ENCODE measurements around the gene KLF8.
A peak's percentile ranks its signal among the peaks of the same experiment; 100 is the strongest.
"Not testable (repeated sequence)": the region's sequence is repeated elsewhere in the genome, so short reads cannot be mapped to it uniquely, and the experiment has no call there.

Gene KLF8

DNA sequence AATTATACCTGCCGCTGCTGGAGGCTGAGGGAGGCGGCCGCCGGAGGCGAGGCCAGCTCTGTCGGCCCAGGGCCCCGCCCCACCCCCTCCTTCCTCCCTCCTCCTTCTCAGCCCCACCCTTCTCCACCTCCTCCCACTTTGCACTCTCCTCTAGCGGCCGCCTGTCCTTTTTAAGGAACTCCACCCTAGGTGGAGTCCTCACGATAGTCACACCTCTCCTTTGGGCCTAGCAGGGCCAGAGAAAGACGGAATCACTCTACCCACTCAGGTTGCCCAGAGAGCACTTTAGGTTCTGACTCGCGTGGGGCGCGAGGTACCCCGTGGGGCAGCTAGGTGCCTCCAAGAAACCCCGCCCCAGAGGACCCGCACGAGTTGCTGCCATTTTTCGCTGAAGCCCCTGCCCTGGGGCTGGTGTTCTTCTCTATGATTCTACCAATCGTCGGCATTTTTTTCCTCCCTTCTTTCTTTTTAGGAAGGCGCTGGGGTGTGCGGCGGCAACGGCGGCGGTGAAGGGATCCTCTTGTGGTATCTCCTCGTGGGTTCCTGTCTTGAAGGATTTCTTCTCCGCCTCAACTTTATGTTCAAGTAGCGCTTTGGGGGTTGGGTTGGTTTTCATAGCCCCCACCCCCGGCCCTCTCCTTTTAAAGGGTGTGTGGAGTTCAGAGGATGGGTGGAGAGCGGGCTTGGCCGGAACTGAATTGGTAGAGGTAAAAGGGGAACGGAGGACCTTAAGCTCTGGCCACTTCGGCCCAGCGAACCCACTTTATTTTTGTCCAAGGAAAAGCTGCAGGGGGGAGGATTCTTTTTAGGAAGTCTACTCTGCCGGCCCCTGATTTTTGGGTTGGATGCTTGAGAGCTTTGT lies at the start of gene KLF8:
Gene KLF8 (plus strand): TSS at position 136 of the 862 bp plus-strand sequence. CDS start 979 bp downstream, outside the sequence.
- TF ChIP-seq ZNF384 (IDR thresholded peaks at IDR 0.05) (no peak), NFRKB (IDR thresholded peaks at IDR 0.05) (no peak), FOXM1 (IDR thresholded peaks at IDR 0.05; ENCODE audit: borderline replicate concordance) (no peak), CTBP1 (IDR thresholded peaks at IDR 0.05; ENCODE audit: borderline replicate concordance) (no peak), SUZ12 (IDR thresholded peaks at IDR 0.05) (no peak), ELF4 (IDR thresholded peaks at IDR 0.05) (no peak)
- DNase-seq (ENCODE audit: extremely low spot score): peak; percentile 18
- CTCF ChIA-PET: no interaction called here
- POLR2A ChIA-PET: no interaction called here

GRCh38 chrX:56206945-56207344 lies 25.2 kb upstream of the KLF8 start:
- CTCF ChIA-PET; DNase-seq (ENCODE audit: extremely low spot score); POLR2A ChIA-PET: not testable (repeated sequence)

DNA sequence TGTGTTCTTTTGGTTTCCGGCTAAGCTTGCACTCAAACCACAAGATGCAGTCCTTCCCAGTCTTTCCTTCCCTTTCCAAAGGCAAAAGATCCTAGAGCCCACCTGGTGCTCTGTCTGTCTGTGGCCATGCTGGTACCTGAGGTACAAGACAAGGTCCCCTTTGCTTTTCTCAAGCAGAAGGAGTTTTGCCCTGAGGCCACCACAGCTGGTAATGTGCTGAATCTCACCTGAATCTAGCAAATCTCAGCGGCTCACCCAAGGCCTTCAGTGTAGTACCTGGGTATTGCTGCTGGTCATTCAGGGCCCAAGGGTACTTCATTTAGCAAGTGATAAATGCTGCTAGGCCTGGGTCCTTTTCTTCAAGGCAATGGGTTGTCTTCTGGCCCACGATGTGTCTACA lies 20.5 kb upstream of the KLF8 start:
- no peak for DNase-seq (ENCODE audit: extremely low spot score)
- POLR2A ChIA-PET: no interaction called here
- TF ChIP-seq HDGF (IDR thresholded peaks at IDR 0.05; ENCODE audit: borderline replicate concordance) (no peak), LEF1 (IDR thresholded peaks at IDR 0.05; ENCODE audit: borderline replicate concordance) (no peak), NFRKB (IDR thresholded peaks at IDR 0.05) (no peak), TARDBP (IDR thresholded peaks at IDR 0.05) (no peak), SP1 (IDR thresholded peaks at IDR 0.05) (no peak), SUZ12 (IDR thresholded peaks at IDR 0.05) (no peak), ZNF384 (IDR thresholded peaks at IDR 0.05) (no peak), L3MBTL2 (conservative IDR thresholded peaks at IDR 0.05) (no peak), ARNT (IDR thresholded peaks at IDR 0.05) (no peak), FOXM1 (IDR thresholded peaks at IDR 0.05; ENCODE audit: borderline replicate concordance) (no peak), BHLHE40 (IDR thresholded peaks at IDR 0.05; ENCODE audit: borderline replicate concordance) (no peak), FOXA1 (IDR thresholded peaks at IDR 0.05) (no peak), ELF4 (IDR thresholded peaks at IDR 0.05) (no peak), PKNOX1 (IDR thresholded peaks at IDR 0.05) (no peak)
- CTCF ChIA-PET: no interaction called here

DNA sequence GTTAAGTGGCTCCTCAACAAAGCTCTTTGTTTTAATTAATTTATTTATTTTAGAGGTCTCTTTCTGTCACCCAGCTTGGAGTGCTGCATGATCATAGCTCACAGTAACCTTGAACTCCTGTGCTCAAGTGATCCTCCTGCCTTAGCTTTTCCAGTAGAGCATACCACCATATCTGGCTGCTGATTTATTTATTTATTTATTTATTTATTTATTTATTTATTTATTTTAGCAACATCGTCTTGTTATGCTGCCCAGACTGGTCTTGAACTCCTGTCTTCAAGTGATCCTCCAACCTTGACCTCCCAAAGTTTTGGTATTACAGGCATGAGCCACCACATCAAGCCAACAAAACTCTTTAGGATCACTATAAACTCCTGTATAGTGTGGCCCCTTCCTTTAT lies 15.8 kb upstream of the KLF8 start:
- ChIA-PET POLR2A (no interaction called here), CTCF (no interaction called here)
- DNase-seq (ENCODE audit: extremely low spot score): no peak
- TF ChIP-seq FOXM1 (IDR thresholded peaks at IDR 0.05; ENCODE audit: borderline replicate concordance) (no peak), TARDBP (IDR thresholded peaks at IDR 0.05) (no peak), ZNF384 (IDR thresholded peaks at IDR 0.05) (no peak), BHLHE40 (IDR thresholded peaks at IDR 0.05; ENCODE audit: borderline replicate concordance) (no peak), CTBP1 (IDR thresholded peaks at IDR 0.05; ENCODE audit: borderline replicate concordance) (no peak), SUZ12 (IDR thresholded peaks at IDR 0.05) (no peak), FOXK2 (IDR thresholded peaks at IDR 0.05) (no peak), NFRKB (IDR thresholded peaks at IDR 0.05) (no peak), ARNT (IDR thresholded peaks at IDR 0.05) (no peak), SP1 (IDR thresholded peaks at IDR 0.05) (no peak), LEF1 (IDR thresholded peaks at IDR 0.05; ENCODE audit: borderline replicate concordance) (no peak), HDGF (IDR thresholded peaks at IDR 0.05; ENCODE audit: borderline replicate concordance) (no peak), FOXA1 (IDR thresholded peaks at IDR 0.05) (no peak), L3MBTL2 (conservative IDR thresholded peaks at IDR 0.05) (no peak), ELF4 (IDR thresholded peaks at IDR 0.05) (no peak), PKNOX1 (IDR thresholded peaks at IDR 0.05) (no peak)

- no peak for TF ChIP-seq FOXM1 (IDR thresholded peaks at IDR 0.05; ENCODE audit: borderline replicate concordance)
- no peak for TF ChIP-seq SP1 (IDR thresholded peaks at IDR 0.05)
- no peak for TF ChIP-seq SUZ12 (IDR thresholded peaks at IDR 0.05)
- no peak for TF ChIP-seq PKNOX1 (IDR thresholded peaks at IDR 0.05)
- no peak for TF ChIP-seq CTBP1 (IDR thresholded peaks at IDR 0.05; ENCODE audit: borderline replicate concordance)
- no peak for TF ChIP-seq NFRKB (IDR thresholded peaks at IDR 0.05)
- no peak for TF ChIP-seq HDGF (IDR thresholded peaks at IDR 0.05; ENCODE audit: borderline replicate concordance)
- CTCF ChIA-PET: no interaction called here
- POLR2A ChIA-PET: no interaction called here
- no peak for DNase-seq (ENCODE audit: extremely low spot score)
Measured at GRCh38 chrX:56219700-56220099, 12.5 kb upstream of the KLF8 start.

DNA sequence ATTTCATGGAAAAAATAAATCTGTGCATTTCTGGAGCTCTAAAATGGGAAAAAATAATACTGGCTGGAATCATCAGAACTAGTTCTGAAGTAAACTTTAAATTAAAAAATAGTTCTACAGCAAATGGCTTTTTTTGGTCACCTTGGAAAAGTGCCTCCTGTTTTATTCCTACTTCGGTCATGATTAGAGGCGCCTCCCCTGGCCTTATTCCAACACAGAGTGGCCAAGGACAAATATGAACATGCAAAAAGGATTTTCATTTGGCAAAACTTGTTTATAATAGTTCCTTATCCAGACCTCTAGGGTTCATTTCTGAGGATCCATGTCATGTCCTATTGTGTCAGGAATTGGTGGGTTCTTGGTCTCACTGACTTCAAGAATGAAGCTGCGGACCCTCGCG lies 11.1 kb upstream of the KLF8 start:
- CTCF ChIA-PET: no interaction called here
- no peak for DNase-seq (ENCODE audit: extremely low spot score)
- TF ChIP-seq FOXA1 (IDR thresholded peaks at IDR 0.05) (no peak), BHLHE40 (IDR thresholded peaks at IDR 0.05; ENCODE audit: borderline replicate concordance) (no peak), SP1 (IDR thresholded peaks at IDR 0.05) (no peak), ARNT (IDR thresholded peaks at IDR 0.05) (no peak), ZNF384 (IDR thresholded peaks at IDR 0.05) (no peak), SUZ12 (IDR thresholded peaks at IDR 0.05) (no peak), TARDBP (IDR thresholded peaks at IDR 0.05) (no peak), NFRKB (IDR thresholded peaks at IDR 0.05) (no peak), HDGF (IDR thresholded peaks at IDR 0.05; ENCODE audit: borderline replicate concordance) (no peak), CTBP1 (IDR thresholded peaks at IDR 0.05; ENCODE audit: borderline replicate concordance) (no peak), FOXK2 (IDR thresholded peaks at IDR 0.05) (no peak), FOXM1 (IDR thresholded peaks at IDR 0.05; ENCODE audit: borderline replicate concordance) (no peak), L3MBTL2 (conservative IDR thresholded peaks at IDR 0.05) (no peak), PKNOX1 (IDR thresholded peaks at IDR 0.05) (no peak), LEF1 (IDR thresholded peaks at IDR 0.05; ENCODE audit: borderline replicate concordance) (no peak), ELF4 (IDR thresholded peaks at IDR 0.05) (no peak)
- POLR2A ChIA-PET: no interaction called here
